NB4 (cell line): Measurements from ENCODE around the gene SATL1.
"Not testable (repeated sequence)": the region's sequence is repeated elsewhere in the genome, so short reads cannot be mapped to it uniquely, and the experiment has no call there.

Source experiments
- DNase-seq: peaks from one replicate; pipeline ENCODE4 v3.0.0; 2010; ENCODE audit warnings: low read depth
- H3K4me3 ChIP-seq: one replicate; pipeline ENCODE4 v1.5.1; 2011; ENCODE audit warnings: mild to moderate bottlenecking, low read depth, low read length, moderate library complexity
- MYC ChIP-seq: IDR thresholded peaks from 2 replicates; pipeline ENCODE4 v1.6.1; 2011; ENCODE audit warnings: low read depth, low read length
- POLR2A ChIP-seq: IDR thresholded peaks from 2 replicates; pipeline ENCODE4 v1.6.1; 2011; ENCODE audit warnings: mild to moderate bottlenecking; ENCODE audit not compliant: insufficient read length; ENCODE audit errors: extremely low read depth
- TF ChIP-seq, protein P1 (sequence below): IDR thresholded peaks from one replicate; pipeline ENCODE4 v1.5.1; 2012; ENCODE audit warnings: low read depth, low read length
- TF ChIP-seq, protein P2 (sequence below): IDR thresholded peaks from 2 replicates; pipeline ENCODE4 v1.6.1; 2011; ENCODE audit warnings: low read depth, low read length

The SATL1 gene

DNA sequence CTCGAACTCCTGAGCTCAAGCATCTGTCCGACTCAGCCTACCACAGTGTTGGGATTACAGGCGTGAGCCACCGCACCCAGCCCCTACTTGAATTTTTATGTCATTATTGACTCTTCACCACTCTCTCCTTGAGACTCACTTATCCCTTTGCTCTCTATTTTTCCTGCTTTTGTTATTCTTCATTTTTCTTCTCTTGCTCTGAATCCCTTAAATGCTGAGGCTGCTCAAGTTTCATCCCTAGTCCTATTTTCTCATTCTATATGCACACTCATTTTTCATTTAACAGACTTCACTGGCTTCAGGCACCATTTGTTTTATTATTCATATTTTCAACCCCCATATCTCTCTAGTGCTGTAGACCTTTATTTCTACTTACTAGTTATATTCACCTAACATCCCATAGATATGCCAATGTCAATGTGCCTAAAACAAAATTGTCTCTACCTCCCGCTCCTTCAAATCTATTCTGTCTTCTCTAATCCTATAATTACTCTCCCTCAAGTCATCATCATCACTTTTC lies 154.2 kb downstream of the SATL1 start:
- no peak for TF ChIP-seq POLR2A
- TF ChIP-seq MYC, result no peak
- TF ChIP-seq, protein P1, sequence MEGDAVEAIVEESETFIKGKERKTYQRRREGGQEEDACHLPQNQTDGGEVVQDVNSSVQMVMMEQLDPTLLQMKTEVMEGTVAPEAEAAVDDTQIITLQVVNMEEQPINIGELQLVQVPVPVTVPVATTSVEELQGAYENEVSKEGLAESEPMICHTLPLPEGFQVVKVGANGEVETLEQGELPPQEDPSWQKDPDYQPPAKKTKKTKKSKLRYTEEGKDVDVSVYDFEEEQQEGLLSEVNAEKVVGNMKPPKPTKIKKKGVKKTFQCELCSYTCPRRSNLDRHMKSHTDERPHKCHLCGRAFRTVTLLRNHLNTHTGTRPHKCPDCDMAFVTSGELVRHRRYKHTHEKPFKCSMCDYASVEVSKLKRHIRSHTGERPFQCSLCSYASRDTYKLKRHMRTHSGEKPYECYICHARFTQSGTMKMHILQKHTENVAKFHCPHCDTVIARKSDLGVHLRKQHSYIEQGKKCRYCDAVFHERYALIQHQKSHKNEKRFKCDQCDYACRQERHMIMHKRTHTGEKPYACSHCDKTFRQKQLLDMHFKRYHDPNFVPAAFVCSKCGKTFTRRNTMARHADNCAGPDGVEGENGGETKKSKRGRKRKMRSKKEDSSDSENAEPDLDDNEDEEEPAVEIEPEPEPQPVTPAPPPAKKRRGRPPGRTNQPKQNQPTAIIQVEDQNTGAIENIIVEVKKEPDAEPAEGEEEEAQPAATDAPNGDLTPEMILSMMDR, result no peak
- TF ChIP-seq, protein P2, sequence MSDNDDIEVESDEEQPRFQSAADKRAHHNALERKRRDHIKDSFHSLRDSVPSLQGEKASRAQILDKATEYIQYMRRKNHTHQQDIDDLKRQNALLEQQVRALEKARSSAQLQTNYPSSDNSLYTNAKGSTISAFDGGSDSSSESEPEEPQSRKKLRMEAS, result no peak

DNA sequence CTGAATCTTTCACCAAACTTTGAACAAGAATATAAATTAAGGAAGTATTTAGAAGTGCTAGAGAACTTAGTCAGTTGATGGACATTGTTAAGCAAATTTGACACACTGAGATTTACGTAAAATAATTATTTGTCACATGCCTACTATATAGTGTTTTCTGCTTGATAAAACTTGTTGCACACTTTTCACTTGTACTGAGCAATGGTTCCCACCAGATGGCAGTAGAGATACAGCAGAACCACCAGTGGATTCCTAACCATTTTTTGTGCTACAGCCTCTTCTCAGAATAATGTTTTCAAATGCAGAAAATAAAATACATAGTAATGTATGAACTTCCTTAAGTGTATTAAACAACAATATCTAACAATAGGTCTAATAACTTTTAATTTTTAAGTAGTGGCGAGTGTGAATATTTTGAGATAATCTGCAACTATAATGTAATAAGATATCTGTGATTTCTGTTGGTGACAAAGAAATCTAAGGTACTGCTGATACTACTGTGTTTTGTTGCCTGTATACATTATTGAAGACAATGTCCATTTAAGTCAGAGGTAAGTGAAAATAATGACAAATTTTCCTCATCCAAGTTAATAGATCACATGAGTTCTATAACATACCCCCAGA lies 158.7 kb downstream of the SATL1 start:
- TF ChIP-seq, protein P1, result peak; percentile 60
- TF ChIP-seq, protein P2, result no peak
- peak; percentile 32 for DNase-seq
- H3K4me3 ChIP-seq, result no peak overlapping the region

More for the DNA sequence above, 154.2 kb downstream of the SATL1 start:
- no peak for DNase-seq
- no peak overlapping the region for H3K4me3 ChIP-seq

DNA sequence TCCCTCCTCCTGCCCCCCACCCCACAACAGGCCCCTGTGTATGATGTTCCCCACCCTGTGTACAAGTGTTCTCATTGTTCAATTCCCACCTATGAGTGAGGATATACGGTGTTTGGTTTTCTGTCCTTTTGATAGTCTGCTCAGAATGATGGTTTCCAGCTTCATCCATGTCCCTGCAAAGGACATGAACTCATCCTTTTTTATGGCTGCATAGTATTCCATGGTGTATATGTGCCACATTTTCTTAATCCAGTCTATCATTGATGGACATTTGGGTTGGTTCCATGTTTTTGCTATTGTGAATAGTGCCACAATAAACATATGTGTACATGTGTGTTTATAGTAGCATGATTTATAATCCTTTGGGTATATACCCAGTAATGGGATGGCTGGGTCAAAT lies 166.3 kb downstream of the SATL1 start:
- H3K4me3 ChIP-seq, DNase-seq: not testable (repeated sequence)

DNA sequence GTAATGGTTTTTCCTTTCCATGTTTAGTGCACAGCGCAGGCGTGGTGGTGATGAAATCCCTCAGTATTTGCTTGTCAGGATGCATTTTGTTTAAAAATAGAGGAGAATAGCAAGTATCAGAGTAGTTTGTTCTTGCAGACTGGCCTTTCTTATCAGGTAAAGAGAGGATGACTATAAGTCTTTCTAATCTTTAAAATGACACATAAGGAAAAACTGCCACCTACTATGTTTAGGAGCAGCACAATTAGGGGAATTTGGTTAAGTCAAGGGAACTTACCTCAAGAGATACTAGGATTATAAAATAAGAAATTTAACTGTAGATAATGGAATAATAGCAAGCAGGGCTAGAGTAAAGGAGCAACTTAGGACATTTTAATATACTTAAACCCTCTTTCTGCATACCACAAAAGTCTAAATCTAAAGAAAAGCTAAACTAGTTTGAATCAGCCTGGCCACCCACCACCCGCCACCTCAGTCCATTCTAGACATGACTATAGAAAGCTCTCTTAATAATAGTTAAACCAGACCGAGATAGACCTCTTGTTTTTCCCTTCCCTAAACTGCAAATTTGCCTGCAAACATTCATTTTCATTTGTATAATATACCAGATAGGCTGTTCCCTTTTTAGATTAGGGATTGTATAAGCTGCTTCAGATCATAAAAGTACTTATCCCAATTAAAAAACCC lies 177.9 kb downstream of the SATL1 start:
- H3K4me3 ChIP-seq, result no peak overlapping the region

DNA sequence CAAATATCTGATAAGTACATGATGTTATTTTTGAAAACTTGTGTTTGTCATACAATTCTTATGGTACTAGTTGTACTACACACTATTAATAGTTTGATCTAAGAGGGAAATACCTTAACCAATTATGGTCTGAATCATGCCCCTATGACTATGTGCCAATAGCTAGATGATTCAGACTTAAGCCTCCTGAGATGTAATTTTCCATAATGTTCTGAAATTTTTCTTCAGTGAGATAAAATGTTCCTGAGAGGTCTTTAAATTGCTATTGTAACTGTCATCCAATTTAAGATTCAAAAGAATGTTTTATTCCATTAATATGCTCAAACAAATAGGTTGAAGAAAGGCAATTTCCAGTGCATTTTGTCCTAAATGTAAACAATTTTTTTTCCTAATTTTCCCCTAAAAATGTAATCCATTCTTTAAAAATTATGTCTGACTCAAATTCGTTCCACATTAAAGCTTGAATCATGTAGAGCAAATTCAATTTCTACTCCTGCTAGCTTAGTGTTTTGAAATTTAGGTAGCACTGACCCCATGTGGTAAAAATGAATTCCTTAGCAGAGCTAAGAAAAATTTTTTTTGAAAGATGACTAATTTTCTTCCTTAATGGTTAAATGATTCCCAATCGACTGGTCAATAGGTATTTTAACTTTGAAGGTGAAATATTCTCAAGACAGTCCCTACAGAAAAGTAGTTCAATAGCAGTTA lies 190.8 kb downstream of the SATL1 start:
- peak; percentile 6 for DNase-seq
- H3K4me3 ChIP-seq, result no peak overlapping the region
- TF ChIP-seq MYC (no peak), POLR2A (no peak)
- TF ChIP-seq, protein P1, result no peak
- TF ChIP-seq, protein P2, result no peak

More for the DNA sequence above, 177.9 kb downstream of the SATL1 start:
- DNase-seq, result no peak
- TF ChIP-seq, protein P2, result no peak
- no peak for TF ChIP-seq MYC
- no peak for TF ChIP-seq POLR2A
- TF ChIP-seq, protein P1, result no peak

DNA sequence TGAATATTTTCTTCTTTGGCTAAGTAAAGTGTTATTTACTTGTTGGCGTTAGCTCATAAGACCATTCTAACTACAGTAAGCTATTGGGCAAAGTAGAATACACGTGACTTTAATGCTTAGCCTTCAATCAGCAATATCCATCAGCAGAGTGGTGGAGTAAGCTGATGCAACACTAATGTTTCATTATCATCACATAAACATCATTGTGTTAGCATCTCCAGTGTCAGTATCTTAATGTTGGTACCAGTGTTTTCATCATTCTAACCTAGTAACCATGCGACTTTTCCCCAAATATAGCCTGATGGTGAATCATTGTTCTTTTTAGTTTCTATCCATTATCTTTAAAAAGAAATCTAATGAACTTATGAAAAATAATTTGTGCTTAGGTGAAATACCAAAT lies 191.4 kb downstream of the SATL1 start:
- no peak for TF ChIP-seq MYC
- TF ChIP-seq, protein P1, result no peak
- TF ChIP-seq POLR2A, result no peak
- TF ChIP-seq, protein P2, result no peak
- no peak overlapping the region for H3K4me3 ChIP-seq
- no peak for DNase-seq
